ENCODE data around the gene FSTL5. TPM values are rescaled to one million over a fixed set of nuclear protein-coding genes. Genes with fewer than 3 reads are reported as not detected.
"Not testable (repeated sequence)": the region's sequence is repeated elsewhere in the genome, so short reads cannot be mapped to it uniquely, and the experiment has no call there.

Gene FSTL5
- 0.37 TPM for polyA plus RNA-seq (2012; ENCODE audit: insufficient read depth, insufficient read length, low read depth)

DNA sequence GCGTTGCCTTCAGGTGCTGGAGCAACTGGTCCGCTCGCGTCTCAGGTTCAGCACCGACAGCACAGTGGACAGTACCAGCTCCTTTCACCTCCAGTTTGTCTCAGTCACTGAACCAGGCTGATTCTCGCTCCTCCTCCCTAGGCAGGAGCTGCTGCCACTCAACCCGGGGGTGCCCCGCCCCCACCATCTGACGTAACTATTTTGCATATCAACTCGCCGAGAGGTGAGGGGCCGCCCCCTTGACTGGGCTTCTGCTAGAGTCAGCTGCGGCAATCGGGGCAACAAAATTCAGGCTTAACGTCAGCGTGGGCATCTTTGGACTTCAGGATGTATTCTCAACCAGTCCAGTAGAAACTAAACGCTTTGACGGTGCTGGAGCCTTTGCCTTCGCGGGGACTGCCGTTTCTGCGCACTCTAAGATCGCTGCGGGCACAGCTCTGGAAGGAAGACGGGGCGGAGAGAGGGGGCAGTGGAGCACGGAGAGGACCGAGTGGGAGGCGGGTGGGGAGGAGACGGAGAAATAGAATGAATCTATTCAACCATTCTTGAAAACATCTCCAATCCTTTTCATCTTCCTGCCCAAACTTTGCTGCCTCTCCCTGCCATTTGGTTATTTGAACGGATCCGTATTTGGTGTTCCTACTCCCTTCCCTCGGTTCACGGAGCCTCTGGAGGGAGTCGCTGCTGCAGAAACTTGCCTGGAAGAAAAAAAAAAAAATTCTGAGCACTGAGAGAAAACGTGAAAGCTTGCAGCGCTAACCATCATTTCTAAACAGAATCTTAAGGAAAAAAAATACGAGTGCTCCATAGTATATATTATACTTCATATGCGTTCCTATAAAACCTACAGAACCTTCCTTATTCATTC, at the start of gene FSTL5:
Gene FSTL5 (minus strand): TSS at position 109 of the 868 bp plus-strand sequence. CDS start 52,604 bp downstream, outside the sequence.
- H3K27me3 ChIP-seq, result no peaks in the 10 kb centered on the region
- peak; percentile 91 for DNase-seq
- no peaks in the 10 kb centered on the region for H3K4me1 ChIP-seq
- no peaks in the 10 kb centered on the region for H3K36me3 ChIP-seq
- H3K4me3 ChIP-seq (ENCODE audit: low read depth, low read length), result peak within 1 kb of the TSS; percentile 64
- TF ChIP-seq, protein P1, sequence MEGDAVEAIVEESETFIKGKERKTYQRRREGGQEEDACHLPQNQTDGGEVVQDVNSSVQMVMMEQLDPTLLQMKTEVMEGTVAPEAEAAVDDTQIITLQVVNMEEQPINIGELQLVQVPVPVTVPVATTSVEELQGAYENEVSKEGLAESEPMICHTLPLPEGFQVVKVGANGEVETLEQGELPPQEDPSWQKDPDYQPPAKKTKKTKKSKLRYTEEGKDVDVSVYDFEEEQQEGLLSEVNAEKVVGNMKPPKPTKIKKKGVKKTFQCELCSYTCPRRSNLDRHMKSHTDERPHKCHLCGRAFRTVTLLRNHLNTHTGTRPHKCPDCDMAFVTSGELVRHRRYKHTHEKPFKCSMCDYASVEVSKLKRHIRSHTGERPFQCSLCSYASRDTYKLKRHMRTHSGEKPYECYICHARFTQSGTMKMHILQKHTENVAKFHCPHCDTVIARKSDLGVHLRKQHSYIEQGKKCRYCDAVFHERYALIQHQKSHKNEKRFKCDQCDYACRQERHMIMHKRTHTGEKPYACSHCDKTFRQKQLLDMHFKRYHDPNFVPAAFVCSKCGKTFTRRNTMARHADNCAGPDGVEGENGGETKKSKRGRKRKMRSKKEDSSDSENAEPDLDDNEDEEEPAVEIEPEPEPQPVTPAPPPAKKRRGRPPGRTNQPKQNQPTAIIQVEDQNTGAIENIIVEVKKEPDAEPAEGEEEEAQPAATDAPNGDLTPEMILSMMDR (IDR thresholded peaks at IDR 0.05; ENCODE audit: low read depth, low read length), result no peak
- H3K9me3 ChIP-seq, result no peaks in the 10 kb centered on the region

DNA sequence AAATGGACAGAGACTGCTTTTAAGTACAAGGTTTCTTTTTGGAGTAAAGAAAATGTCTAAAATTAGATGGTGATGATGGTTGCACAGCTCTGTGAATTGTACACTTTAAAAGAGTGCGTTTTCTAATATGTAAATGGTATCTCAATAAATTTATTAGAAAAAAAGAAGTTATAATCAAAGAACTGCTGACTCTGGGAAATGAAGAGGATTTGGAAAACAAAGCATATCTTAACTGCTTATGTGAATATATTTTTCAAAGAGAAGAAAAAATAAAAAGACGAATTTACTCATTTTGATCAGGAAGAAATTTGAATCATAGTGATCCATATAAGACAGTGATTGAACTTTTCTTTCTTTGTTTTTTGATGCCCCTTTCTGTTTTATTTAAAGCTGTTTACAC, 45.9 kb upstream of the FSTL5 start:
- Histone ChIP-seq H3K9me3 (no peaks in the 10 kb centered on the region), H3K36me3 (no peaks in the 10 kb centered on the region), H3K27me3 (no peaks in the 10 kb centered on the region), H3K4me3 (ENCODE audit: low read depth, low read length) (no peak overlapping the region), H3K4me1 (no peaks in the 10 kb centered on the region)
- TF ChIP-seq, protein P1 (IDR thresholded peaks at IDR 0.05; ENCODE audit: low read depth, low read length), result no peak
- DNase-seq, result no peak

DNA sequence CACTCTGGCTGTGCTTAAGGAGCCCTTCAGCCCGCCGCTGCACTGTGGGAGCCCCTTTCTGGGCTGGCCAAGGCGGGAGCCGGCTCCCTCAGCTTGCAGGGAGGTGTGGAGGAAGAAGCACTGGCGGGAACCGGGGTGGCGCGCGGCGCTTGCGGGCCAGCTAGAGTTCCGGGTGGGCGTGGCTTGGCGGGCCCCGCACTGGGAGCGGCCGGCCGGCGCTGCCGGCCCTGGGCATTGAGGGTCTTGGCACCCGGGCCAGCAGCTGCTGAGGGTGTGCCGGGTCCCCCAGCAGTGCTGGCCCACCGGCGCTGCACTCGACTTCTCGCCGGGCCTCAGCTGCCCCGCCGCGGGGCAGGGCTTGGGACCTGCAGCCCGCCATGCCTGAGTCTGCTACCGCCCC, 39.7 kb upstream of the FSTL5 start:
- DNase-seq, result peak; percentile 2
- not testable (repeated sequence) for H3K36me3 ChIP-seq; H3K4me1 ChIP-seq; H3K4me3 ChIP-seq (ENCODE audit: low read depth, low read length); H3K9me3 ChIP-seq; H3K27me3 ChIP-seq

DNA sequence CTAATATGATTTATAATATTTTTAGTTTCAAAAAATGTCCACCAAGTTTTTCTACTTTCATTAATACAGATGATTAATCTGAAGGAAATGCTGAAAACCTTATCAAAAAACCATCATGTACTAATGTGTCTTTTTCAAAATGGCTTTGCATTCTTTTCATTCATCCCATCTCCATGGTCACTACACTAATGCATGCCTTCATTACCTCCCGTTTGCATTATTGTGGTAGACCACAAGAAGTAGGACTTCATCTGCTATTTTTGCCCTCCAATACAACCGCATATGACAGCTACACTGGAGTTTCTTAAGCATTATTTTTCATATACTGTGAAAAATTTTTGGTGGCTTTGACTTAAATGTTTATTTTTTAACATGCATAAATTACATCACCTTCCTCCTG, 37.9 kb upstream of the FSTL5 start:
- Histone ChIP-seq H3K36me3 (no peaks in the 10 kb centered on the region), H3K9me3 (no peaks in the 10 kb centered on the region), H3K4me3 (ENCODE audit: low read depth, low read length) (no peak overlapping the region), H3K27me3 (no peaks in the 10 kb centered on the region), H3K4me1 (no peaks in the 10 kb centered on the region)
- TF ChIP-seq, protein P1 (IDR thresholded peaks at IDR 0.05; ENCODE audit: low read depth, low read length), result no peak
- DNase-seq, result no peak

DNA sequence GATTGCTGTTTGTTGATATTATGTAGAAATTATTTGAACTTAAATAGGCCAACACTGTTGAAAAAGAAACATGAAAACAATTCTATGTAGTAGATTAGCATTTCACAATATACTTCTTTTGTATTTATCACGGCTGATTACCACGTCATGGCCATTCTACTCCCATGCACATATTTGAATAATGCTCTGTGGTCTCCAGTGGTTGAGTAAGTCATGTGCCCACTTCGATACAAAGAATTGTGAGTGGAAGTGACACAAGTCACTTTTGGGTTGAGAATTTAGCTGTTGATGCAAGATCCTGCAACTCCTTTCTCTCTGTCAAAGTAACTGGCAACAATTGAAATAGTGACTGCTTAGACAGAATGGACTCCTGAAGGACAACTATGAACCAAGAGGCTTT, 6.7 kb upstream of the FSTL5 start:
- Histone ChIP-seq H3K9me3 (no peaks in the 10 kb centered on the region), H3K4me3 (ENCODE audit: low read depth, low read length) (no peak overlapping the region), H3K4me1 (no peaks in the 10 kb centered on the region), H3K27me3 (no peaks in the 10 kb centered on the region), H3K36me3 (no peaks in the 10 kb centered on the region)
- TF ChIP-seq, protein P1 (IDR thresholded peaks at IDR 0.05; ENCODE audit: low read depth, low read length), result no peak
- DNase-seq, result no peak

DNA sequence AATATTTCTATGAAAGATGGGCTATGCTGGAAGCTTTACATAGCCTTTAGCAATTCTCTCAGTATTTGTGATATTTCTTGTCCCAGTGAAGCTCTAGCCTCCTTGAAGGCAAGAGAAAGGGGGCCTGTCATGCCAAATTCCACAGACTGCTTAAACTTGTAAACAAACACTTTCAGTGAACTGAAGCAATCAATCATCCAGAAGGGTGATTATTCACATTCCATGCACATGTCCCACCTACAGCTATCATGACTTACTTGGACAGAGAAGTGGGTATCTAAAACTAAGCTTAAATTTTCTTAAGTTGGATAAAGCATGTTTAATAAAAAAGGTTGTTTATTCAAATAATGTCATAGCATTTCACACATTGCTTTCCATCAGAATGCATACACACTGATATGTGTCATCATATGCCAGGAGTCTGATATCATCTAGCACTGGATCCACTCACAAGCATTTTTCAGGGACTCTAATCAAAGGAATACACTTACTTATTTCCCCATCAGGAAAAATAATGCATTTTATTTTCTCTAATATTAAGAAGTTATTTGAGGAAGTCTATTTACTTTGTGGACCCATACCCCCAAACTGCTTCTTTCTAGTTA, 1.2 kb upstream of the FSTL5 start:
- Histone ChIP-seq H3K9me3 (no peaks in the 10 kb centered on the region), H3K4me1 (no peaks in the 10 kb centered on the region), H3K27me3 (no peaks in the 10 kb centered on the region), H3K4me3 (ENCODE audit: low read depth, low read length) (no peak overlapping the region), H3K36me3 (no peaks in the 10 kb centered on the region)
- DNase-seq, result no peak
- TF ChIP-seq, protein P1 (IDR thresholded peaks at IDR 0.05; ENCODE audit: low read depth, low read length), result no peak

Data from BE2C (cell line).